Activated effector memory CD4-positive, alpha-beta T cell treated with Interleukin-2 at 50 U/mL for 16 hours (primary cell): ENCODE data around the gene RAX2.

ENCODE experiments used
- DNase-seq: peaks from one replicate; pipeline ENCODE4 v3.0.0-alpha.2; 2020

Gene RAX2

DNA sequence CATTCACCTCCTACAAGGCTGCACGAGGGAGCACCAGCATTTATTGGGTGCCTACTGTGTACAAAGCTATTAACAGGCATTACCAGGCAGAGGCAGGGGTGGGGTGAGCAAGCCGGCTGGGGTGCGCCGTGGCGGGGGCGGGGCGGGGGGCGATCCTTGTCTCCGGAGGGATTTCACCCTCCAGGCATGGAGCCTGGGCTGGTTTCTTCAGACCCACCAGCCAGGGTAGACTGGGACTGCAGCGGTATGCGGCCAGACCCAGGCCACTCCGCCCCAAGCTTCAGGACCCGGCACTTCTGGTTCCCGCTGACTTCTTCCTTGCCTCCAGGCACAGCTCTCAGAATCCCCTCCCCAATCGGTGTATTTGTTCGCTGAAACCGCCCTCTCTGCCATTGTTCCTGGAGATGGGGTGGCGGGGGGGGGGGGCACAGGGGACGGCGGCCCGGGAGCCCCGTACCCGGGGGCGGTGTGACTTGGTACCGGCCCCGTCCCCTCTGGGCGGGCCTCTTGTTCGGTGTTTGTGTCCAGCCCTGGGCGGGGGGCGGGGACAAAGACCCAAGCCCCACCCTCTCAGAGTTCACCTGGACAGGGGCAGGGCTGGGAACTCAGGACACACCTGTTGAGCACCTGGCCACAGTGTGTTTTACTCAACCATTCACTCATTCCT lies 49.5 kb downstream of the RAX2 start:
- DNase-seq: no peak

DNA sequence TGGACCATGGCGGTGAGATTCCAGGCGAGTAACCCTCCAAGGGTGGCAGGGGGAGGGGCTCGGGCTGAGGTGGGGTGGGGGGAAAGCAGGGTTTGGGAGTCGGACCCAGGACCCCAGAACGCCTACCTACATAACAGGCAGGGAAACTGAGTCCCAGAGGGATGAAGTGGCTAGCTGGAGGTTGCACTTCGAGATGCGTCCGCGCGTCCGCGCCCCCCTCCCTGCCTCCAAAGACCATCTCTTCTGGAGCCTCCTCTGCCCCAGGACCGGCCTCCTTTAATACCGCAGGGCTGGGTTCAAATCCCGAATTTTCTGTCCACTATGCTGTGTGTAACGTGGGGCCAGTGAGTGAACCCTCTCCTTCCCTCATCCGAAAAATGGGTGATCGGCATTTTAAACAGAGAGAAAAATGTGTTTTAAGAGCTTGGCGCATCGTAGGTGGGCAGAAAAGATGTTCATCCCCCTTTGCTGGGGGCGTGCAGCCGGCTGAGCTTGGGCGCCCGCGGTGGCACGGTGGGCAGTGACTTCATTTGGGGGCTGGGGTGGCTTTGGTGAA lies 50.1 kb downstream of the RAX2 start:
- DNase-seq: no peak

DNA sequence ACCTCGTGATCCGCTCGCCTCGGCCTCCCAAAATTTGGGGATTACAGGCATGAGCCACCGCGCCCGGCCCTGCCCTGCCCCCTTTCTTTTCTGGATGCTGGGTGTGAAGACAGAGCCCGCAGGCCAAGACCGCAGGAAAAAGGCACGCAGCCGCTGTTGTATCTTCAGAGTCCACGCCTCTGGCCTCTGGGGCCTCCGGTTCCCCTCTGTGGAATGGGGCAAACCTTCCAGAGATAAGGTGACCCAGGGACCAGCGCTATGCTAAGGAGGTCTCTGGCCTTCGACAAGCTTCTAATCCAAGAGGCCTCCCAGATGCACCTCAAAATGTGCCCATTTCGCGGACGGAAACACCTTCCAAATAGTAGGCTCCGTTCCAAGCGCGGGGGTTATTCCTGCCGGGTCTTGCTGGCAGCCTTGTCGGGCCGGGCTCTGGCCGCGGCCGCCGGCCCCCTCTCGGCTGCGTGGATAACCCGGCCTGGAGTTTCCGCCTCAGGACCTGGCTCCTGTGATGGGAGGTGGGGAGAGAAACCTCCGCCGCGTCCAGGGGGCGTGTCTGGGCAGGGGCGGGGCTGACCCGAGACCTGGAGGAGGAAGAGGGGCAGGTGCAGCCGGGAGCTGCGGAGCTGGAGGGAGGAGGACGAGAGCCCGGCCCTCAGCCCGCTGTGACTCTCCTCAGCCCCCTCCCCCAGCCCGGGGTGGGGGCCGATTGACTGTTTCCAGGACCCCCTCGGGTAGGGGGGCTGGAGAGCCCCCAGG lies 50.7 kb downstream of the RAX2 start:
- DNase-seq: peak; percentile 92

DNA sequence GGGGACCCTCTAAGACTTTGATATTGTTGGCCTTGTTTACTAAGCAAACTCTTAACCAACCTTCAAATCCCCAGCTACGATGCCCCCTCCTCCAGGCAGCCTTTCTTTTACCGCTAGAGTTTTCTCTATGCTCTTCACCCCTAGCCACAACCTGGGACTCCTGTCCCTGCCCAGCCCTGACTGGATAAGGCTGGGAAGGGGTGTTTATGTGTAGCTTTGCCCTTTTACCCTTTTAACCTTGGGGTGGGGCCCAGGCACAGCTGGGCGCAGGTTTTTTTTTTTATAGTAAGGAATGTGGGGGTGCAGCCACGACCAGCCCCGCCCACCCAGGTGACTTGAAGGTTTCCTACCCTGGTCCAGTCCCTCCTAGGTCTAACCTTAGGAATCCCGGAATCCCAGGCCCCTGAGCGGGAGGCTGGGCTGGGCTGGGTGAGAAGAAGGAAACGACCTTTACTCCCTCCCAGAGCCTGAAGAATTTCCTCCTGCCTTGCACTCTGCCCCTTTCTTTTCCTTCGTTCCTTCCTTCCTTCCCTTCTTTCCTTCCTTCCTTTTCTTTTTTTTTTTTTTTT lies 51.6 kb downstream of the RAX2 start:
- no peak for DNase-seq

DNA sequence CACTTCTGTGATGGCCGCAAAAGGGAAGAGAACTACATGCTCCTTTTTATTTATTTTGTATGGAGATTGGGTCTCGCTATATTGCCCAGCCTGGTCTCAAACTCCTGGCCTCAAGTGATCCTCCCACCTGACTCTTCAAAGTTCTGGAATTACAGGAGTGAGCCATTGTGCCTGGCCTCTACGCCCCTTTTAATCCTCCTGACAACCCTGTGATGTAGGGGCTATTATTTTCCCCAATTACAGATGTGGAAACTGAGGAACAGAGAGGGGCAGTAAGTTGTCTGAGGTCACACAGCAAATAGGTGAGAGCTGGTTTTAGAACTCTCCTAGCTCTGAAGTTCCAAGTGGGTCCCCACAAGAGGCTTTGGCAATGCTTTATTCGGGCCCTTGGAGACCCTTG lies 52.2 kb downstream of the RAX2 start:
- no peak for DNase-seq
